ENCODE measurements around the gene GFRAL. TPM values are rescaled to one million over a fixed set of nuclear protein-coding genes. Genes with fewer than 3 reads are reported as not detected.

Gene GFRAL
- total RNA-seq, 1 donor from 2014 or later: not detected

DNA sequence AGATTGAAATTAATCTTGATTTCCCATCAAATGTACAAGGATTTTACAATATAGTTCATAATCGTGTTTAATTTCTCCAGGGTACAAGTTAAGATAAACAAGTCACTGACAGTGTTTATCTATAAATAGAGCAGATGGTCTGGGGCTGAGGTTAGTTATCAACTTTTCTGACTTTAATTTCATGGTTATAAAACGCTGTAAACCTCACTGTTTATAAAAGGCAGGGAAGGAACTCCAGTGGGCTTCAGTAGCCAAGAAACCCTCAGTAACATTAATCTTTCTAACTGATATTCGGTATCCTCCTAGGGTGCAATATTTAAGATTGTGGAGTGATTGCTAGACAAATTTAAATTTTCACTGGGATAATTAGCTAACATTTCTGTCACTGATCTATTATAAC lies 68.6 kb downstream of the GFRAL start:
- Mint-ChIP-seq H3K36me3 (no peaks in the 10 kb centered on the region), H3K27ac (no peak overlapping the region), H3K9me3 (no peaks in the 10 kb centered on the region), H3K4me1 (no peaks in the 10 kb centered on the region), H3K27me3 (ENCODE audit: insufficient read depth, low read depth) (peaks cover 3% of the 10 kb centered on the region), H3K4me3 (no peak overlapping the region)
- Histone ChIP-seq H3K9me3 (ENCODE audit: low read depth) (no peaks in the 10 kb centered on the region), H3K9ac (no peak overlapping the region), H3K27ac (no peak overlapping the region), H4K20me1 (ENCODE audit: low read depth) (no peaks in the 10 kb centered on the region), H3K4me1 (no peaks in the 10 kb centered on the region), H3F3A (ENCODE audit: low read depth) (no peaks in the 10 kb centered on the region), H3K36me3 (no peaks in the 10 kb centered on the region), H3K79me2 (ENCODE audit: low read depth) (no peaks in the 10 kb centered on the region), H3K27me3 (no peaks in the 10 kb centered on the region), H3K4me3 (no peak overlapping the region), H2AFZ (replicated peaks) (no peak overlapping the region), H3K4me2 (no peak overlapping the region)
- no peak for DNase-seq (ENCODE audit: low spot score)
- TF ChIP-seq, protein P1, sequence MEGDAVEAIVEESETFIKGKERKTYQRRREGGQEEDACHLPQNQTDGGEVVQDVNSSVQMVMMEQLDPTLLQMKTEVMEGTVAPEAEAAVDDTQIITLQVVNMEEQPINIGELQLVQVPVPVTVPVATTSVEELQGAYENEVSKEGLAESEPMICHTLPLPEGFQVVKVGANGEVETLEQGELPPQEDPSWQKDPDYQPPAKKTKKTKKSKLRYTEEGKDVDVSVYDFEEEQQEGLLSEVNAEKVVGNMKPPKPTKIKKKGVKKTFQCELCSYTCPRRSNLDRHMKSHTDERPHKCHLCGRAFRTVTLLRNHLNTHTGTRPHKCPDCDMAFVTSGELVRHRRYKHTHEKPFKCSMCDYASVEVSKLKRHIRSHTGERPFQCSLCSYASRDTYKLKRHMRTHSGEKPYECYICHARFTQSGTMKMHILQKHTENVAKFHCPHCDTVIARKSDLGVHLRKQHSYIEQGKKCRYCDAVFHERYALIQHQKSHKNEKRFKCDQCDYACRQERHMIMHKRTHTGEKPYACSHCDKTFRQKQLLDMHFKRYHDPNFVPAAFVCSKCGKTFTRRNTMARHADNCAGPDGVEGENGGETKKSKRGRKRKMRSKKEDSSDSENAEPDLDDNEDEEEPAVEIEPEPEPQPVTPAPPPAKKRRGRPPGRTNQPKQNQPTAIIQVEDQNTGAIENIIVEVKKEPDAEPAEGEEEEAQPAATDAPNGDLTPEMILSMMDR (IDR thresholded peaks at IDR 0.05): no peak

DNA sequence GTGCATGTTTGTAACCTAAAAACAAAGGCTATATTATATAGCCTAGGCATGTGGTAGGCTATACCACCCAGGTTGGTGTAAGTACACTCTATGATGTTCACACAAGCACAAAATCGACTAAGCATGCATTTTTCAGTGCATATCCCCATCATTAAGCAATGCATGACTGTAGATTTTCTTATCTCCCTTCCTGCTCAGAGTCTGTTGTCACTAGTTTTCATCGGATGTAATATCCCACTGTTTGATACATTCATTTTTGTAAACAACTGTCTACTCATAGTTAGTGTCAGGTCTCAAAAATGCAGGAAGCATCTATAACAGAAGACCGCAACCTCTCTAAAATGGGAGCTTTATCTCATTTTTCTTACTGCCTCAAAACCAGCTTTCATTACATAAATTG lies 70.7 kb downstream of the GFRAL start:
- no peak for DNase-seq (ENCODE audit: low spot score)
- no peaks in the 10 kb centered on the region for H3K36me3 Mint-ChIP-seq
- H3K4me1 ChIP-seq: no peaks in the 10 kb centered on the region
- H3K4me3 ChIP-seq: no peak overlapping the region
- H3K4me2 ChIP-seq: no peak overlapping the region
- no peak overlapping the region for H3K4me3 Mint-ChIP-seq
- H3F3A ChIP-seq (ENCODE audit: low read depth): no peaks in the 10 kb centered on the region
- no peaks in the 10 kb centered on the region for H3K27me3 Mint-ChIP-seq (ENCODE audit: insufficient read depth, low read depth)
- no peak overlapping the region for H3K9ac ChIP-seq
- TF ChIP-seq, protein P1 (IDR thresholded peaks at IDR 0.05): no peak
- TF ChIP-seq EZH2 (IDR thresholded peaks at IDR 0.05): no peak
- no peak for TF ChIP-seq EZH2phosphoT487 (IDR thresholded peaks at IDR 0.05)
- H3K27ac ChIP-seq: no peak overlapping the region
- H3K9me3 Mint-ChIP-seq: no peaks in the 10 kb centered on the region
- no peaks in the 10 kb centered on the region for H4K20me1 ChIP-seq (ENCODE audit: low read depth)
- no peak overlapping the region for H2AFZ ChIP-seq (replicated peaks)
- H3K9me3 ChIP-seq (ENCODE audit: low read depth): no peaks in the 10 kb centered on the region
- H3K4me1 Mint-ChIP-seq: no peaks in the 10 kb centered on the region
- no peaks in the 10 kb centered on the region for H3K27me3 ChIP-seq
- H3K36me3 ChIP-seq: no peaks in the 10 kb centered on the region
- no peaks in the 10 kb centered on the region for H3K79me2 ChIP-seq (ENCODE audit: low read depth)
- no peak overlapping the region for H3K27ac Mint-ChIP-seq

GRCh38 chr6:55399351-55399750 lies 72.1 kb downstream of the GFRAL start:
- H3K79me2 ChIP-seq (ENCODE audit: low read depth): no peaks in the 10 kb centered on the region
- no peaks in the 10 kb centered on the region for H3K4me1 ChIP-seq
- no peak overlapping the region for H3K4me3 ChIP-seq
- H4K20me1 ChIP-seq (ENCODE audit: low read depth): no peaks in the 10 kb centered on the region
- TF ChIP-seq, protein P1 (IDR thresholded peaks at IDR 0.05): no peak
- no peak for TF ChIP-seq EZH2 (IDR thresholded peaks at IDR 0.05)
- TF ChIP-seq EZH2phosphoT487 (IDR thresholded peaks at IDR 0.05): no peak
- no peak overlapping the region for H2AFZ ChIP-seq (replicated peaks)
- no peaks in the 10 kb centered on the region for H3F3A ChIP-seq (ENCODE audit: low read depth)
- H3K36me3 ChIP-seq: no peaks in the 10 kb centered on the region
- H3K9me3 ChIP-seq (ENCODE audit: low read depth): no peaks in the 10 kb centered on the region
- H3K9ac ChIP-seq: no peak overlapping the region
- no peak overlapping the region for H3K27ac ChIP-seq
- H3K4me2 ChIP-seq: no peak overlapping the region
- H3K27ac Mint-ChIP-seq: no peak overlapping the region
- no peaks in the 10 kb centered on the region for H3K9me3 Mint-ChIP-seq
- no peaks in the 10 kb centered on the region for H3K27me3 ChIP-seq
- DNase-seq (ENCODE audit: low spot score): no peak
- no peaks in the 10 kb centered on the region for H3K36me3 Mint-ChIP-seq
- no peaks in the 10 kb centered on the region for H3K27me3 Mint-ChIP-seq (ENCODE audit: insufficient read depth, low read depth)
- no peaks in the 10 kb centered on the region for H3K4me1 Mint-ChIP-seq
- no peak overlapping the region for H3K4me3 Mint-ChIP-seq
